ENCODE measurements around the gene WNK4. TPM values are rescaled to one million over a fixed set of nuclear protein-coding genes. Genes with fewer than 3 reads are reported as not detected.
A peak's percentile ranks its signal among the peaks of the same experiment; 100 is the strongest.

The WNK4 gene
- total RNA-seq, 2 experiments from 2014 or later: 0.10 to 0.15 TPM

DNA sequence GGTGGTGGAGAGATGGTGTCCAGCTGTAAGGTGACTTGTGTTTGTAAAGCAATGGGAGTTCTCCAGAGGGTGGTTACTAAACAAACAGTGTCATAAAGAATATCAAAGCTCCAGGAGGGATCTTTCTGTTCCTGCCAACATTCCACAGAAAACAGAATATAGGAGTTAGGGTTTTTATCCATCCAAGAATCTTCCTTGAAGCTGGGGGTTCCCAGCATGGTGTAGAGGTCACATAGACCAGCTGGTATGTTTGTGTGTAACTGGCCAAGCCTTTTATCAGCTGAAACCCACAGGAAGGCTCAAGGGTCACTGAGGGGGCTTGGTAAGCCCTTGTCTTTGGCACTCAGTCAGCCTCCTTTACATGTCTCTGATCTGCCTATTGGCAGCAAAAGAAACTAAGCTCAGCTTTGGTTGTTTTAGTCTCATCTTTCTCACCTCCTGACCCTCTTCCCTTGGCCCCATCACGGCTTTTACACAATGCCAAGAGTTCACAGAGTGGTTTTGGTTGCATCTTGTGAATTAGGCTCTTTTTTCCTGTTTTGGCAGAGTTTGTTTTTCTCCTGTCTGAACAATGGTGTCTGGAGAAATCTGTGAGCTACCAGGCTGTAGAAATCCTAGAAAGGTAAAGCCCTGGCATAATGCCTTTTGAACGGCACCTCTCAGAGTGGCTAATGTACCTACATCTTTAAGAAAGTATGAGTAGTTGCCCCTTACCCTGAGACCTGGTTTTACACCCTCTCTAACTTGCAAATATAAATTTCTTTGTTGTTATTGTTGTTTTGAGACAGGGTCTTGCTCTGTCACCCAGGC lies 22.9 kb downstream of the WNK4 start:
- Mint-ChIP-seq H3K4me3 (no peak overlapping the region), H3K9me3 (no peaks in the 10 kb centered on the region), H3K36me3 (no peaks in the 10 kb centered on the region), H3K27ac (peak overlapping the region; percentile 38), H3K27me3 (no peaks in the 10 kb centered on the region), H3K4me1 (ENCODE audit: low read depth) (peaks cover 7% of the 10 kb centered on the region)
- POLR2A ChIA-PET: no interaction called here
- no peak for DNase-seq
- CTCF ChIA-PET: interaction anchor here (1.2 to 3.6 kb wide), 4 partner anchors 17 to 40 kb away, joined by 4 to 14 read pairs (median 6); partner anchors contain the start of gene BECN1
- intact Hi-C loops (cut with micrococcal nuclease): no loop called here

DNA sequence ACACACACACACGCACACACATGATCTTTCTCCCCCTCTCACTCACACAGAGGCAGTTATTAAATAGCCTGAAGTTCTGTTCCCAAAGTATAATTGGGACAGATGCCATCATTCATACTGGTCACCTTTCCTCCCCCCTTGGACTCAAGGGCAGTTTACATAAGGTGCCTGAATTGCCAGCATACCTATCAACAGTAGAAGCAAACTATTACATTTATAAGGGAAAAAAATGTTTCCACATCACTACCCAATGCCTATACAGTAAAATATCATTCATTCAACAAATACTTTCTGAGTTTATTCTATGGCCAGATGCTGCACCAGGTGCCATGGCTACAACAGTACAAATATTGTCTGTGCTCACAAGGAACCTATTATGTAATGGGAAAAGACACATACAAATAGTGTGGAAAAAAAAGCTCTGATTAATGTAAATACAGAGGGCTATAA lies 24.5 kb downstream of the WNK4 start:
- intact Hi-C loops (cut with micrococcal nuclease): no loop called here
- no peak overlapping the region for H3K4me3 Mint-ChIP-seq
- no peaks in the 10 kb centered on the region for H3K4me1 Mint-ChIP-seq (ENCODE audit: low read depth)
- H3K27me3 Mint-ChIP-seq: no peaks in the 10 kb centered on the region
- no peaks in the 10 kb centered on the region for H3K9me3 Mint-ChIP-seq
- no peaks in the 10 kb centered on the region for H3K36me3 Mint-ChIP-seq
- POLR2A ChIA-PET: no interaction called here
- no peak overlapping the region for H3K27ac Mint-ChIP-seq
- no peak for DNase-seq
- CTCF ChIA-PET: interaction anchor here (1.0 to 1.7 kb wide), 2 partner anchors 13 to 19 kb away, joined by 3 to 6 read pairs; partner anchors contain the start of gene BECN1

DNA sequence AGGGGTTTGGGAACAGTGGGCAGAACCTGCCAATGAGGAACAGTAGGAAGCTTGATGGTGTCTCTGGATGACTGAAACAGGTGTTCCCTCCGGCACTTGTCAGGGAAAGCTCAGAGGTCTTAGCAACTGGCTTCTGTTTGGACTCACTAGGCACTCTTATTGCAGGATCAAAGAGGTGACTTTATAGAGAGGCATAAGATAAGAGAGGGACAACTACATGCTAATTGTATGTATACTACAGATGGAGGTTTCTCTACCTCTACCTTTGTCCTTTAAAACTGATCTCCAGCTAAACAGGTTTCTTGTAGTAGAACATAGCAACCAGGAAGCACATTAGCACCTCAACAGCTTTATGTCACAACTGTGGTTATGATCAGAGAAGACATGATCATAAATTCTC lies 25.8 kb downstream of the WNK4 start:
- CTCF ChIA-PET: interaction anchor here (0.8 to 1.2 kb wide), 2 partner anchors 12 to 14 kb away, joined by 3 to 4 read pairs; no protein-coding TSS in a partner anchor
- POLR2A ChIA-PET: no interaction called here
- Mint-ChIP-seq H3K27me3 (no peaks in the 10 kb centered on the region), H3K4me1 (ENCODE audit: low read depth) (no peaks in the 10 kb centered on the region), H3K27ac (no peak overlapping the region), H3K4me3 (no peak overlapping the region), H3K36me3 (peaks cover 9% of the 10 kb centered on the region), H3K9me3 (no peaks in the 10 kb centered on the region)
- intact Hi-C loops (cut with micrococcal nuclease): no loop called here
- DNase-seq: no peak

DNA sequence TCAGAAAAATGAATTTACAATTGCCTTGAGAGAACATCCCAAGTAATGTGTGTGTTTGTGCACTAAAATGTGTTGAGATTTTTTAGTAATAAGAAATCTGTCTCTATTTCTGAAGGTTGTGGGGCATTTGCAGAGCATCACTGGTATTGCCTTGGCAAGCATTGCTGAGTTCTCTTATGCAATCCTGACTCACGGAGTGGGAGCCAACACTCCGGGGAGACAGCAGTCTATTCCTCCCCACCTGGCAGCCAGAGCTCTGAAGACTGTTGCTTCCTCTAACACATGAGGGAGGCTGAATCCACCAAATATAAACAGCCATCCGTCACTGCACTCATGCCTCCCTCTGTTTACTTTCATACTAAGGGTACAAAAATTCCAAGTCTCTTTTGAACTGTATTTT lies 28.8 kb downstream of the WNK4 start:
- no peak for DNase-seq
- intact Hi-C loops (cut with micrococcal nuclease): no loop called here
- Mint-ChIP-seq H3K27ac (no peak overlapping the region), H3K4me1 (ENCODE audit: low read depth) (no peaks in the 10 kb centered on the region), H3K36me3 (peaks cover 16% of the 10 kb centered on the region), H3K9me3 (no peaks in the 10 kb centered on the region), H3K27me3 (no peaks in the 10 kb centered on the region), H3K4me3 (no peak overlapping the region)
- ChIA-PET POLR2A (no interaction called here), CTCF (interaction anchor here (0.7 to 1.5 kb wide), 3 partner anchors 11 to 130 kb away, joined by 3 read pairs; no protein-coding TSS in a partner anchor)

DNA sequence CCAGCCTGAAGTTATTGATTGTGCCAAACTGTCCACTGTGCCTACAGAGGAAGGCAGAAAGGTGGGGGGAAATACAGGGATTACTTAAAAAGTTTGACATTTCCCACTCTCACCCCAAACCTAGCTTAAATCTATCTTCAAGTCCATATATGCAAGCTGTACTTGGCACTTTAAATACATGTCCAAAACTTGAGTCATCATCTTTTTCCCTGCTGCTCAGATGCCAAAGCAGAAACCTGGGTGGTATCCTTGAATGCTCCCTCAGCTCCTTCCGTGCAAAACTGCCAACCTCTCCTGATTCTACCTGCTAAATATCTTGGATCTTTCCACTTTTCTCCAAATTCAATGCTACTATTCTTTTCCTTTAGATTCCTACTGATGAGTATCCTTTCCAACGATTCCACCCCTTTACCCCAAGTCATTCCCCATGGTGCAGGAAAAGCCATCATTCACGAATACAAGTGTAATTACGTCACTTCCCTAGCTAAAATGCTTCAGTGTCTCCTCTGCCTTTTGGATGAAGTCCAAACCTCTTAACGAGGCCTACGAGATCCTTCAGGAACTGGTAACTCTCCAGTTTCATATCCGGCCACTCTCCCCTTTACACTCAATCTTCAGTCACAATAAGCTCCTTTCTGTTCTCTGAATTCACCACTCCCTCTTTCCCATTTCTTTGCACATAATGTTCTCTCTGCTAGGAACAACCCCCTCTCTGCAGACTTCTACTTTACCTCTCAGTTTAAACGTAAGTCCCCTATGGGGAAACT lies 34.4 kb downstream of the WNK4 start:
- no peaks in the 10 kb centered on the region for H3K4me1 Mint-ChIP-seq (ENCODE audit: low read depth)
- no peak overlapping the region for H3K4me3 Mint-ChIP-seq
- peaks cover 53% of the 10 kb centered on the region for H3K36me3 Mint-ChIP-seq
- CTCF ChIA-PET: interaction anchor here (1.2 to 3.0 kb wide), 2 partner anchors 10 to 19 kb away, joined by 4 to 15 read pairs; partner anchors contain the start of gene BECN1
- no peaks in the 10 kb centered on the region for H3K9me3 Mint-ChIP-seq
- DNase-seq: no peak
- no peak overlapping the region for H3K27ac Mint-ChIP-seq
- intact Hi-C loops (cut with micrococcal nuclease): no loop called here
- no peaks in the 10 kb centered on the region for H3K27me3 Mint-ChIP-seq
- POLR2A ChIA-PET: no interaction called here

DNA sequence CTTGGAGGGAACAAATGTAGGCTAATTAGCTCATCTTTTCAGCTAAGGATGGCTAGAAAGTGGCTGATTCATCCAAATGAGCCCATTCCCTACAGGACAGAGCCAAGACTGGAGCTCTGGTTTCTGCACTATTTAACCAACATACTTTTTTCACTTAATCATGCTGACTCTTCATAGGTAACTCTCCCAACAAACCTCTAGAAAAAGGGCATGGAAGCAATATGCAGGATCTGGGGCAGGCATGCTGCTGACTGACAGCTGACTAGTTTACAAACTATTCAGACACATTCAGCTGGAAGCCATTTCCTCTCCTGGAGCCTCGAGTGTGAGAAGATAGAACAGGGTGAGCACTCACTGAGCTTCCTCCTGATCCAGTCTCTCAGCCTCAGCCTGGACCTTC lies 37.5 kb downstream of the WNK4 start:
- intact Hi-C loops (cut with micrococcal nuclease): no loop called here
- no peak for DNase-seq
- H3K27me3 Mint-ChIP-seq: no peaks in the 10 kb centered on the region
- ChIA-PET POLR2A (no interaction called here), CTCF (interaction anchor here (0.9 to 4.4 kb wide), 6 partner anchors 10 to 112 kb away, joined by 3 to 20 read pairs (median 4); partner anchors contain the start of genes CNTD1 and COA3)
- peaks cover 15% of the 10 kb centered on the region for H3K4me1 Mint-ChIP-seq (ENCODE audit: low read depth)
- no peaks in the 10 kb centered on the region for H3K9me3 Mint-ChIP-seq
- no peak overlapping the region for H3K4me3 Mint-ChIP-seq
- peaks cover 56% of the 10 kb centered on the region for H3K36me3 Mint-ChIP-seq
- no peak overlapping the region for H3K27ac Mint-ChIP-seq

DNA sequence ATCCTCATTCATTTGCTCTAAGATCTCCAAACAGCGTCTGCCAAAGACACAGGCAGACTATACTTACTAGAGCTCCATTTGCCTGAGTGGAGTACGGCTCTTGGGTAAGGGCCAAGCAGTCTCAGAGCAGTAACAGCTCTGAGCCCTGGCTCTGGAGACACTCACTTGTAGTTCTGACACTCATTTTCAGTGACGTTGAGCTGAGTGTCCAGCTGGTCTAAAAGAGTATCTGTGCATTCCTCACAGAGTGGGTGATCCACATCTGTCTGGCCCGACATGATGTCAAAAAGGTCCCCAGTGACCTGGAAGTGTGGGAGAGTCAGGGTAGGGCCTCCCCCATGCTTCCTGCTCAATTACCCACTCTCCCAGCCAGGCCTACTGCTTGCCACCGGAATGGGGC lies 38.0 kb downstream of the WNK4 start:
- Mint-ChIP-seq H3K27me3 (no peaks in the 10 kb centered on the region), H3K36me3 (peaks cover 56% of the 10 kb centered on the region), H3K9me3 (no peaks in the 10 kb centered on the region), H3K4me3 (no peak overlapping the region), H3K4me1 (ENCODE audit: low read depth) (peaks cover 16% of the 10 kb centered on the region), H3K27ac (no peak overlapping the region)
- ChIA-PET POLR2A (no interaction called here), CTCF (interaction anchor here (0.9 to 4.4 kb wide), 5 partner anchors 10 to 111 kb away, joined by 3 to 20 read pairs (median 4); partner anchors contain the start of genes CNTD1 and COA3)
- intact Hi-C loops (cut with micrococcal nuclease): no loop called here
- DNase-seq: no peak

DNA sequence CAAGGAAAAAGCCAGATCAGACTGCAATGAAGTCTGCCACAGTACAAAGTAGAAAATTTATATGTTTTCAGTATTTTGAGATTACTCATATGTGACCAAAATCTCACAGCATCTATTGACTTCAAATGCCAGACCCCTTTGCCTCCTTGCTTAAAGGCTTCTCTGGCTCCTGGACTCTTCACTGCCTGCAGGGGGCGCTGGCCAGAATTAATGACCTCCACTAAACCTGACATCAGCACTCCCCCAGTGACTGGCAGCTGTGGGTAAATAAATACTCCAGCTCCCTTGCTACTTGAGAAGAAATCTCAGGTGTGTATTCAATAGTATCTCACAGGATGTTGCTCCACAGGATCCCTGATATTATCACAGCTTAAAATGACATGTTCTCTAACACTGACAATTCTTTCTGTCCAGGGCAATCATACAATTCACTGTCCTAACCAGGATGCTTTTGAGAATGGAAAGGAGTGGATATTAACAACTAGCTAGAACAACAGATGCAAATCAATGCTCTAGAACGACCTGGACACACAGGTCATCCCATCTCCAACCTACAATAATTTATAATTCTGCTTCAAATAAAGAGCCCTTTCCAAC lies 39.6 kb downstream of the WNK4 start:
- peaks cover 24% of the 10 kb centered on the region for H3K4me1 Mint-ChIP-seq (ENCODE audit: low read depth)
- no peak overlapping the region for H3K27ac Mint-ChIP-seq
- H3K27me3 Mint-ChIP-seq: no peaks in the 10 kb centered on the region
- H3K9me3 Mint-ChIP-seq: no peaks in the 10 kb centered on the region
- CTCF ChIA-PET: interaction anchor here (0.5 to 4.4 kb wide), 22 partner anchors 9 to 242 kb away, joined by 3 to 20 read pairs (median 4); partner anchors contain the start of genes CNTD1, COA3, IFI35 and PSMC3IP
- H3K4me3 Mint-ChIP-seq: no peak overlapping the region
- intact Hi-C loops (cut with micrococcal nuclease): loop anchor here (5.0 to 10.0 kb wide), 2 partner anchors 115 to 243 kb away; partner anchors contain the start of gene PSMC3IP
- peaks cover 50% of the 10 kb centered on the region for H3K36me3 Mint-ChIP-seq
- DNase-seq: peak; percentile 79
- POLR2A ChIA-PET: interaction anchor here (0.8 kb wide), 1 partner anchor 109 kb away, joined by 3 read pairs; no protein-coding TSS in a partner anchor

DNA sequence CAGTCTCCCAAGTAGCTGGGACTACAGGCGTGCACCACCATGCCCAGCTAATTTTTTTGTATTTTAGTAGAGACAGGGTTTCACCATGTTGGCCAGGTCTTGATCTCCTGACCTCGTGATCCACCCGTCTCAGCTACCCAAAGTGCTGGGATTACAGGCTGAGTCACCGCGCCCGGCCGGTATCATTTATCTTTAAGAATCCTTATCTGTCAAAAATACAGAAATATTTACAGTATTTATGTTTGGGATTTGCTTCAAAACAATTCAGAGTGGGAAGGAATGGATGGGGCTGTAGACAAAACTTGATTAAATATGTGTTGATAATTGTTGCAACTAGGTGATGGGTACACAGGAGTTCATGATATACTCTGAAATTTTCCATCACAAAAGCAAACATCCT lies 40.8 kb downstream of the WNK4 start:
- intact Hi-C loops (cut with micrococcal nuclease): loop anchor here (5.0 to 10.0 kb wide), 2 partner anchors 116 to 244 kb away; partner anchors contain the start of gene PSMC3IP

DNA sequence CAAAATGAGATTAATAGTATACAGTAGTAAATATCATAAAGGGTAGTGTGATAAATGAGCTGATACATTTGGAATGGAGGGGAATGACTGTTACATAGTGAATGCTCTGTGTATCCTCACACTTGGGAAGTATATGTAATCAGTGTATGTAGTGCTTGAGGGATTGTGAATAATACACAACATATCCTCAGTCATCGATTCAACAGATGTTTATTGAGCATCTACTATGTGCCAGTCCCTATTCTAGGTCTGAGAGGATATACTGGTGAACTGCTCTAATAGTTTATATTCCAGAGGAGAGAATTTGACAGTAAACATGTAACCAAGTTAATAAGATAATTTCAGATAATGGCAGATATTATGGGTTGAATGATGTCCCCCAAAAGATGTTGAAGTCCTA lies 47.1 kb downstream of the WNK4 start:
- H3K36me3 Mint-ChIP-seq: peaks cover 5% of the 10 kb centered on the region
- POLR2A ChIA-PET: no interaction called here
- intact Hi-C loops (cut with micrococcal nuclease): loop anchor here (10.0 kb wide), 1 partner anchor 123 kb away; no protein-coding TSS in a partner anchor
- CTCF ChIA-PET: interaction anchor here (0.5 kb wide), 1 partner anchor 171 kb away, joined by 3 read pairs; the partner anchor contains the start of gene RPL27
- H3K27ac Mint-ChIP-seq: no peak overlapping the region
- H3K27me3 Mint-ChIP-seq: no peaks in the 10 kb centered on the region
- no peaks in the 10 kb centered on the region for H3K9me3 Mint-ChIP-seq
- no peak overlapping the region for H3K4me3 Mint-ChIP-seq
- no peak for DNase-seq
- H3K4me1 Mint-ChIP-seq (ENCODE audit: low read depth): peaks cover 22% of the 10 kb centered on the region

More for the DNA sequence above, 40.8 kb downstream of the WNK4 start:
- DNase-seq: no peak
- Mint-ChIP-seq H3K27ac (no peak overlapping the region), H3K27me3 (no peaks in the 10 kb centered on the region), H3K9me3 (no peaks in the 10 kb centered on the region), H3K4me1 (ENCODE audit: low read depth) (peaks cover 26% of the 10 kb centered on the region), H3K36me3 (peaks cover 41% of the 10 kb centered on the region), H3K4me3 (no peak overlapping the region)
- ChIA-PET POLR2A (no interaction called here), CTCF (interaction anchor here (1.2 to 3.8 kb wide), 6 partner anchors 11 to 243 kb away, joined by 3 to 14 read pairs (median 4); partner anchors contain the start of genes IFI35 and PSMC3IP)

DNA sequence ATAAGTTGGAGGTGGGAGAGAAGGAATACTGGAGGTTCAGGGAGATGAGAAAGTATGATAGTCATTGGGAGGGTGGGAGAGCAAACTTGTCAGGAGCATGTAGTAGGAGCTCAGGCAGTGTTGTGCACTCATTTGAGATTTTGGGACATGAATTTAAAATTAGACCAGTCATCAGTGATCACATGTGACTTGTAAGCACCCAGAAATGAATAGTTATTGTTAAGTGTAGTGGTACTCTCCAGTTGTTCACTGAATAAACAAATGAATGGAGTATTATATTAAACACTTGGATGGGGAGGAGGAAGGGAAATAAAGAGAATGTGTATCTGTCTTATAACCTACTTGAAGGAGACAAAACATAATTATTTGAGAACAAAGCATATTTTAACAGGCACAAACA lies 50.6 kb downstream of the WNK4 start:
- POLR2A ChIA-PET: no interaction called here
- Mint-ChIP-seq H3K27ac (no peak overlapping the region), H3K4me3 (no peak overlapping the region), H3K9me3 (no peaks in the 10 kb centered on the region), H3K36me3 (peaks cover 3% of the 10 kb centered on the region), H3K4me1 (ENCODE audit: low read depth) (peaks cover 24% of the 10 kb centered on the region), H3K27me3 (no peaks in the 10 kb centered on the region)
- CTCF ChIA-PET: interaction anchor here (1.0 kb wide), 1 partner anchor 253 kb away, joined by 3 read pairs; no protein-coding TSS in a partner anchor
- intact Hi-C loops (cut with micrococcal nuclease): loop anchor here (5.0 kb wide), 1 partner anchor 166 kb away; the partner anchor contains the start of gene RPL27
- DNase-seq: no peak

All from activated CD4-positive, alpha-beta memory T cell treated with anti-CD3 and anti-CD28 coated beads for 36 hours (primary cell).